CD4-positive, alpha-beta T cell (primary cell): ENCODE measurements around the gene RNF212. TPM values are rescaled to one million over a fixed set of nuclear protein-coding genes. Genes with fewer than 3 reads are reported as not detected.
A peak's percentile ranks its signal among the peaks of the same experiment; 100 is the strongest.

Source experiments
- ATAC-seq: fragments of 200-7000 bp; cut with Tn5 transposase; one replicate; pipeline ENCODE4 v1.10.0; 2022; ENCODE audit warnings: mild to moderate bottlenecking; ENCODE audit not compliant: poor library complexity
- CTCF ChIA-PET: fragments of 350-600 bp; sonication (Branson Sonifier 250); formaldehyde crosslinking; loops from one replicate; lab custom pipeline; 2021; ENCODE audit warnings: antibody characterized with exemption, inconsistent platforms; lab: Charles Lee
- POLR2A ChIA-PET: fragments of 350-600 bp; sonication (Branson Sonifier 250); formaldehyde crosslinking; loops from one replicate; lab custom pipeline; 2021; ENCODE audit warnings: antibody characterized with exemption, inconsistent platforms; lab: Charles Lee
- DNase-seq, 14 experiments: peaks; one replicate each; pipeline ENCODE4 v3.0.0-alpha.2; 2013 to 2020; ENCODE audit warnings: mixed read lengths in 2 of 14
- H3K27ac ChIP-seq, 2 donors: one replicate each; pipeline versions ENCODE4 v1.5.1 to v1.7.0; 2013; ENCODE audit warnings: low read length in 2 of 2, low read depth in 1 of 2, mild to moderate bottlenecking in 1 of 2
- H3K27me3 ChIP-seq, 2 experiments: 1 replicate in 1 of 2; 2 replicates in 1 of 2; pipeline versions ENCODE4 v1.6.1 to v1.7.0; 2013; ENCODE audit warnings: low read length in 2 of 2, control low read depth in 1 of 2, mild to moderate bottlenecking in 1 of 2, moderate library complexity in 1 of 2; ENCODE audit not compliant: insufficient read depth in 2 of 2, control insufficient read depth in 1 of 2
- H3K36me3 ChIP-seq: one replicate; pipeline ENCODE4 v1.6.1; 2013; ENCODE audit warnings: low read length, control low read depth; ENCODE audit not compliant: insufficient read depth
- H3K4me1 ChIP-seq: one replicate; pipeline ENCODE4 v1.6.1; 2013; ENCODE audit warnings: low read length, control low read depth; ENCODE audit not compliant: insufficient read depth
- H3K4me3 ChIP-seq: one replicate; pipeline ENCODE4 v1.5.1; 2013; ENCODE audit warnings: mild to moderate bottlenecking, low read length, moderate library complexity
- H3K9me3 ChIP-seq, 2 experiments: 1 replicate in 1 of 2; 2 replicates in 1 of 2; pipeline versions ENCODE4 v1.6.1 to v1.7.0; 2013; ENCODE audit warnings: low read length in 2 of 2, mild to moderate bottlenecking in 2 of 2, control low read depth in 1 of 2, moderate library complexity in 1 of 2; ENCODE audit not compliant: control insufficient read depth in 1 of 2, insufficient read depth in 1 of 2
- H3K27ac Mint-ChIP-seq: one replicate; pipeline ENCODE4 v1.8.0; 2020; ENCODE audit warnings: mixed read lengths
- H3K27me3 Mint-ChIP-seq: one replicate; pipeline ENCODE4 v1.8.0; 2021; ENCODE audit warnings: mixed read lengths
- H3K36me3 Mint-ChIP-seq: one replicate; pipeline ENCODE4 v1.8.0; 2021; ENCODE audit warnings: low read depth, mixed read lengths
- H3K4me1 Mint-ChIP-seq: one replicate; pipeline ENCODE4 v1.8.0; 2021; ENCODE audit warnings: low read depth, mixed read lengths
- H3K4me3 Mint-ChIP-seq: one replicate; pipeline ENCODE4 v1.8.0; 2020; ENCODE audit warnings: mild to moderate bottlenecking, mixed read lengths
- H3K9me3 Mint-ChIP-seq: one replicate; pipeline ENCODE4 v1.8.0; 2020; ENCODE audit warnings: mixed read lengths
- CTCF ChIP-seq: fragments of 200-600 bp; IDR thresholded peaks from one replicate; pipeline ENCODE4 v1.8.0; 2022; ENCODE audit warnings: antibody characterized with exemption, mild to moderate bottlenecking
- intact Hi-C, 2 experiments: fragments of 100-400 bp; cut with DNase I in 1 of 2; cut with micrococcal nuclease in 1 of 2; formaldehyde crosslinking; loops; one replicate each; pipeline versions ENCODE4 v1.15.1 to v1.9.0; 2023 to 2025; cut with DNase I, micrococcal nuclease
- total RNA-seq, 174 experiments: library from RNA in 2 of 174; stranded (reverse) in 2 of 174; gene quantifications; one replicate each; pipeline ENCODE4 v1.2.3 and lab custom pipeline; 2021 to 2026

The RNF212 gene
- total RNA-seq, 2 experiments from 2014 or later, result 5.6 to 8.3 TPM

DNA sequence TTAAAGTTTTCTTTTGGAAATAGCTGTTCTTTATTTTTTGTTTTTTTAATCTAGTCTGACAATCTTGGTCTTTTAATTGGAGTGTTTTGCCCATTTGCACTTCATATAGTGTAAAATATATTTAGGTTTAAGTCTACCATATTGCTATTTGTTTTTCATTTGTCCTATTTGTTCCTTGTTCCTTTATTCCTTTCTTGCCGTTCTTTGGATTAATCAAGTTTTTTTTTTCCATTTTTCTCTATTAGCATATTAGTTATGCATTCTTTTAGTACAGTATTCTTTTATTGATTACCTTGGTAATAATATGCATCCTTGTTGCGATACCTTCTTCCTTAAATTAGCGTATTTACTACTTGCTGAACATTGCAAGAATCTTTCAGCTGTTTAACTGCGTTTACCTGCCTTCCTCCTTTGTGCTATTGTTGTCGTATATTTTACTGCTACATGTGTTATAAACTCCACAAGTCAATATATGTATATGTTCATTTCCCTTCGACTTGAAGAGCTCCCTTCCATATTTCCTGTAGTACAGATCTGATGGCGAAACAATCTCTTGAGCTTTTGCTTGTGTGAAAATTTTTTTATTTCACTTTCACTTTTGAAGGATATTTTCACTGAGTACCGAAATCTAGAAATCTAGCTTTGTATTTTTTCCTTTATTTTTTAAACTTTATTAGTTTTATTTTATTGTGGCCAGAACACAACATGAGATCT, 23.9 kb upstream of the RNF212 start:
- peak; percentile 41 for ATAC-seq
- intact Hi-C loops, result no loop called here
- Histone ChIP-seq H3K36me3 (no peaks in the 10 kb centered on the region), H3K27ac (no peak overlapping the region), H3K9me3 (peaks cover 0 to 5% of the 10 kb centered on the region in 2 experiments), H3K4me1 (peaks cover 8% of the 10 kb centered on the region), H3K27me3 (no peaks in the 10 kb centered on the region), H3K4me3 (peak overlapping the region; percentile 45)
- ChIA-PET POLR2A (interaction anchor here (0.7 to 1.9 kb wide), 6 partner anchors 32 to 211 kb away, joined by 3 to 9 read pairs (median 4); partner anchors contain the start of genes CTBP1 and UVSSA), CTCF (no interaction called here)
- H3K4me1 Mint-ChIP-seq, result peaks cover 25% of the 10 kb centered on the region
- no peaks in the 10 kb centered on the region for H3K36me3 Mint-ChIP-seq
- no peaks in the 10 kb centered on the region for H3K9me3 Mint-ChIP-seq
- H3K27ac Mint-ChIP-seq, result peak overlapping the region; percentile 16
- peak overlapping the region; percentile 69 for H3K4me3 Mint-ChIP-seq
- no peaks in the 10 kb centered on the region for H3K27me3 Mint-ChIP-seq
- no peak for TF ChIP-seq CTCF
- DNase-seq, result peak in 2 of 14 experiments; percentile 32 to 62

GRCh38 chr4:1136048-1136447, 22.7 kb upstream of the RNF212 start:
- no peaks in the 10 kb centered on the region for H3K36me3 ChIP-seq
- no peak overlapping the region for H3K27ac ChIP-seq
- Mint-ChIP-seq H3K27ac (peak overlapping the region; percentile 66), H3K9me3 (no peaks in the 10 kb centered on the region), H3K36me3 (no peaks in the 10 kb centered on the region), H3K4me3 (peak overlapping the region; percentile 58), H3K27me3 (no peaks in the 10 kb centered on the region), H3K4me1 (peaks cover 25% of the 10 kb centered on the region)
- H3K4me3 ChIP-seq, result no peak overlapping the region
- intact Hi-C loops, result no loop called here
- ATAC-seq (peak; percentile 74), DNase-seq (peak in 2 of 14 experiments; percentile 18 to 24)
- ChIA-PET POLR2A (interaction anchor here (0.9 kb wide), 1 partner anchor 112 kb away, joined by 5 read pairs; the partner anchor contains the start of gene CTBP1), CTCF (no interaction called here)
- H3K27me3 ChIP-seq, result no peaks in the 10 kb centered on the region
- peaks cover 0 to 5% of the 10 kb centered on the region in 2 experiments for H3K9me3 ChIP-seq
- TF ChIP-seq CTCF, result no peak
- peaks cover 8% of the 10 kb centered on the region for H3K4me1 ChIP-seq

- H3K27me3 Mint-ChIP-seq, result peaks cover 4% of the 10 kb centered on the region
- POLR2A ChIA-PET, result no interaction called here
Measured at GRCh38 chr4:1133033-1133432, 19.7 kb upstream of the RNF212 start.

More at GRCh38 chr4:1133033-1133432, 19.7 kb upstream of the RNF212 start:
- no peak overlapping the region for H3K27ac ChIP-seq
- CTCF ChIA-PET, result interaction anchor here (1.0 to 3.0 kb wide), 2 partner anchors 135 kb away, joined by 3 to 20 read pairs; no protein-coding TSS in a partner anchor
- DNase-seq (no peak), ATAC-seq (no peak)
- no peak overlapping the region for H3K4me3 ChIP-seq
- TF ChIP-seq CTCF, result no peak
- Mint-ChIP-seq H3K9me3 (no peaks in the 10 kb centered on the region), H3K27ac (no peak overlapping the region), H3K4me1 (peaks cover 29% of the 10 kb centered on the region), H3K4me3 (no peak overlapping the region), H3K36me3 (no peaks in the 10 kb centered on the region)
- H3K4me1 ChIP-seq, result peaks cover 11% of the 10 kb centered on the region
- H3K27me3 ChIP-seq, result no peaks in the 10 kb centered on the region
- intact Hi-C loops, result loop anchor here in 1 of 2 experiments (5.0 kb wide), 1 partner anchor 114 kb away; the partner anchor contains the start of gene CTBP1
- peaks cover 0 to under 1% of the 10 kb centered on the region in 2 experiments for H3K9me3 ChIP-seq
- H3K36me3 ChIP-seq, result no peaks in the 10 kb centered on the region
